Measurements from ENCODE around the gene AKAP13. TPM values are rescaled to one million over a fixed set of nuclear protein-coding genes. Genes with fewer than 3 reads are reported as not detected.

AKAP13 gene
- total RNA-seq, 4 donors from 2014 or later: 131 to 265 (median 224) TPM

GRCh38 chr15:85571780-85572179 lies 191.4 kb downstream of the AKAP13 start:
- no peak for TF ChIP-seq CTCF (IDR thresholded peaks at IDR 0.05; ENCODE audit: low read depth)

- TF ChIP-seq CTCF (IDR thresholded peaks at IDR 0.05; ENCODE audit: low read depth): no peak
Measured at GRCh38 chr15:85576392-85576791, 196.0 kb downstream of the AKAP13 start.

- TF ChIP-seq CTCF (IDR thresholded peaks at IDR 0.05; ENCODE audit: low read depth): no peak
Measured at GRCh38 chr15:85578941-85579701, 198.7 kb downstream of the AKAP13 start.

GRCh38 chr15:85579957-85580694 lies 199.7 kb downstream of the AKAP13 start:
- TF ChIP-seq CTCF (IDR thresholded peaks at IDR 0.05; ENCODE audit: low read depth): no peak

GRCh38 chr15:85580879-85581278 lies 200.5 kb downstream of the AKAP13 start:
- TF ChIP-seq CTCF (IDR thresholded peaks at IDR 0.05; ENCODE audit: low read depth): no peak

- TF ChIP-seq CTCF (IDR thresholded peaks at IDR 0.05; ENCODE audit: low read depth): no peak
Measured at GRCh38 chr15:85581495-85581894, 201.1 kb downstream of the AKAP13 start.
